Chondrocyte (in vitro differentiated cells): Measurements from ENCODE around the gene ECHS1. TPM values are rescaled to one million over a fixed set of nuclear protein-coding genes. Genes with fewer than 3 reads are reported as not detected.

Experiments
- DNase-seq: peaks from one replicate; pipeline ENCODE4 v3.0.0; 2021; ENCODE audit warnings: mixed read lengths, low spot score
- H3K27ac Mint-ChIP-seq: one replicate; pipeline ENCODE4 v1.8.0; 2021; ENCODE audit warnings: mild to moderate bottlenecking, moderate library complexity, mixed read lengths; ENCODE audit not compliant: unreplicated experiment
- H3K27me3 Mint-ChIP-seq: 2 replicates; pipeline ENCODE4 v1.8.0; 2021; ENCODE audit warnings: low read depth, mixed read lengths
- H3K36me3 Mint-ChIP-seq: 2 replicates; pipeline ENCODE4 v1.8.0; 2021; ENCODE audit warnings: low read depth, mixed read lengths
- H3K4me1 Mint-ChIP-seq: 2 replicates; pipeline ENCODE4 v1.8.0; 2021; ENCODE audit warnings: low read depth, mild to moderate bottlenecking, mixed read lengths
- H3K4me3 Mint-ChIP-seq: one replicate; pipeline ENCODE4 v1.8.0; 2021; ENCODE audit warnings: mild to moderate bottlenecking, moderate library complexity, mixed read lengths; ENCODE audit not compliant: unreplicated experiment
- H3K9me3 Mint-ChIP-seq: 2 replicates; pipeline ENCODE4 v1.8.0; 2021; ENCODE audit warnings: low read depth, mixed read lengths
- CTCF ChIP-seq: fragments of 200-600 bp; sonication (generic); IDR thresholded peaks from 2 replicates; pipeline ENCODE4 v1.5.0; 2021; ENCODE audit warnings: antibody characterized with exemption, mild to moderate bottlenecking, moderate library complexity
- total RNA-seq: library from RNA; stranded (reverse); gene quantifications from 3 replicates; pipeline ENCODE4 v1.2.1, GENCODE V29; 2021

Gene ECHS1
- total RNA-seq, 1 donor from 2014 or later: 58.9 TPM

- H3K9me3 Mint-ChIP-seq: no peaks in the 10 kb centered on the region
- H3K4me1 Mint-ChIP-seq: peaks cover 18% of the 10 kb centered on the region
- no peak for TF ChIP-seq CTCF
- peaks cover 20% of the 10 kb centered on the region for H3K36me3 Mint-ChIP-seq
- no peak for DNase-seq
- no peak overlapping the region for H3K27ac Mint-ChIP-seq
- H3K4me3 Mint-ChIP-seq: no peak overlapping the region
- no peaks in the 10 kb centered on the region for H3K27me3 Mint-ChIP-seq
Measured at GRCh38 chr10:133397938-133398337, 24.8 kb upstream of the ECHS1 start.

DNA sequence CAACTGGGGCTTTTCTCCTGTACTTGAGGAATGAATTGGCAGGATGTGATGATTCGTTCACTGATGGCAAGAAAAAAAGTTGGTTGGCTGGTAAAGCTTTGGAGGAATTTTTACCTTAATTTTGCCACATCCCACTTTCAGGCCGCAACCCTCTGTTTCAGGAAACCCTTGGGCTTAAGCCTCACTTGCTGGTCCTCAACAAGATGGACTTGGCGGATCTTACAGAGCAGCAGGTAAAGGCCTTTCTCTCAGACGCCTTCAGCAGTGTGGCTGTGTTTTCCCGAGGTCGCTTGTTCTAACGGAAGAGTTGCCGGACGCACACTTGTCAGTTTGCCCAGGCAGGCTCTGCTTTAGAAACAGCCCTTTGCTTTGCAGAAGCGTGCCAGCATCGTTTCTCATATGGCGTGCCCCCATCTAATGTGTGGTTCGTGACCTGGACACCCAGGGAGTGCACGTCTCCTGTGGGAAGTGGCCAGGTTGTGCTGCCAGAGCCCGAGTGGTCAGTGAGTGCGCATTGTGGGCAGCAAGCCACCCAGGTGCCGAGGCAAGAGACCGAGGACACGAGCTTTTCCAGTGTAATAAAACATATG lies 23.0 kb upstream of the ECHS1 start:
- no peaks in the 10 kb centered on the region for H3K9me3 Mint-ChIP-seq
- peaks cover 11% of the 10 kb centered on the region for H3K36me3 Mint-ChIP-seq
- no peak for DNase-seq
- no peak overlapping the region for H3K27ac Mint-ChIP-seq
- H3K4me1 Mint-ChIP-seq: peaks cover 18% of the 10 kb centered on the region
- H3K4me3 Mint-ChIP-seq: peak overlapping the region; percentile 94
- no peaks in the 10 kb centered on the region for H3K27me3 Mint-ChIP-seq
- no peak for TF ChIP-seq CTCF

DNA sequence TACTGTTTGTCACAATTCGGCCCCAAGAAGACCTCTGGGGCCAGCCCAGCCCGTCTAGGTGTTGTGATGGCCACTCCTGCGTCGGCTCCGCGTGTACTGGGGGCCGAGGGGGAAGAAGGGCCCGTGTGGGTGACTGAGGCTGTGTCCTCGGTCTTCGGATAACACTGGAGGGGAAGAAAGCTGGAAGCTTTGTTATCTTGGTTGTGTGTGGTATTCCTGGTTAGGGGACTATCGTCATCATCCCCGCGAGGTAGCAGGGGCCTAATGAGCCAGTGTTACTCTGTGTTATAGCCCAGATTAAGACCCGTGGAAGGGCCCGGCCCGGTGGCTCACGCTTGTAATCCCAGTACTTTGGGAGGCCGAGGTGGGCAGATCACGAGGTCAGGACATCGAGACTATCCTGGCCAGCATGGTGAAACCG lies 21.7 kb upstream of the ECHS1 start:
- no peak for TF ChIP-seq CTCF
- Mint-ChIP-seq H3K9me3 (no peaks in the 10 kb centered on the region), H3K36me3 (peaks cover 9% of the 10 kb centered on the region), H3K27me3 (no peaks in the 10 kb centered on the region), H3K4me1 (peaks cover 18% of the 10 kb centered on the region), H3K27ac (peak overlapping the region; percentile 90), H3K4me3 (peak overlapping the region; percentile 94)
- no peak for DNase-seq

- no peaks in the 10 kb centered on the region for H3K27me3 Mint-ChIP-seq
- peak within 1 kb of the TSS; percentile 90 for H3K27ac Mint-ChIP-seq
- H3K4me3 Mint-ChIP-seq: peak within 1 kb of the TSS; percentile 94
- H3K4me1 Mint-ChIP-seq: peaks cover 18% of the 10 kb centered on the region
- peak; percentile 97 for DNase-seq
- TF ChIP-seq CTCF: peak; percentile 50
- peaks cover 7% of the 10 kb centered on the region for H3K36me3 Mint-ChIP-seq
- no peaks in the 10 kb centered on the region for H3K9me3 Mint-ChIP-seq
Measured at GRCh38 chr10:133394064-133394663, 21.0 kb upstream of the ECHS1 start, which contains the start of gene MTG1. Gene MTG1 (plus strand): TSS chr10:133394157. CDS start chr10:133394221, 64 bp downstream.

GRCh38 chr10:133393401-133394063 lies 20.4 kb upstream of the ECHS1 start:
- Mint-ChIP-seq H3K36me3 (peaks cover 7% of the 10 kb centered on the region), H3K9me3 (no peaks in the 10 kb centered on the region), H3K27ac (peak overlapping the region; percentile 45), H3K4me1 (peaks cover 18% of the 10 kb centered on the region), H3K27me3 (no peaks in the 10 kb centered on the region), H3K4me3 (peak overlapping the region; percentile 94)
- no peak for DNase-seq
- no peak for TF ChIP-seq CTCF
